GM18498 (cell line): ENCODE data around the gene ANKRD23.

ENCODE experiments used
- ATAC-seq: cut with Tn5 transposase; IDR thresholded peaks from one replicate; pipeline ENCODE4 v1.9.1; 2021; ENCODE audit warnings: mild to moderate bottlenecking, moderate library complexity; ENCODE audit not compliant: unreplicated experiment

Gene ANKRD23

DNA sequence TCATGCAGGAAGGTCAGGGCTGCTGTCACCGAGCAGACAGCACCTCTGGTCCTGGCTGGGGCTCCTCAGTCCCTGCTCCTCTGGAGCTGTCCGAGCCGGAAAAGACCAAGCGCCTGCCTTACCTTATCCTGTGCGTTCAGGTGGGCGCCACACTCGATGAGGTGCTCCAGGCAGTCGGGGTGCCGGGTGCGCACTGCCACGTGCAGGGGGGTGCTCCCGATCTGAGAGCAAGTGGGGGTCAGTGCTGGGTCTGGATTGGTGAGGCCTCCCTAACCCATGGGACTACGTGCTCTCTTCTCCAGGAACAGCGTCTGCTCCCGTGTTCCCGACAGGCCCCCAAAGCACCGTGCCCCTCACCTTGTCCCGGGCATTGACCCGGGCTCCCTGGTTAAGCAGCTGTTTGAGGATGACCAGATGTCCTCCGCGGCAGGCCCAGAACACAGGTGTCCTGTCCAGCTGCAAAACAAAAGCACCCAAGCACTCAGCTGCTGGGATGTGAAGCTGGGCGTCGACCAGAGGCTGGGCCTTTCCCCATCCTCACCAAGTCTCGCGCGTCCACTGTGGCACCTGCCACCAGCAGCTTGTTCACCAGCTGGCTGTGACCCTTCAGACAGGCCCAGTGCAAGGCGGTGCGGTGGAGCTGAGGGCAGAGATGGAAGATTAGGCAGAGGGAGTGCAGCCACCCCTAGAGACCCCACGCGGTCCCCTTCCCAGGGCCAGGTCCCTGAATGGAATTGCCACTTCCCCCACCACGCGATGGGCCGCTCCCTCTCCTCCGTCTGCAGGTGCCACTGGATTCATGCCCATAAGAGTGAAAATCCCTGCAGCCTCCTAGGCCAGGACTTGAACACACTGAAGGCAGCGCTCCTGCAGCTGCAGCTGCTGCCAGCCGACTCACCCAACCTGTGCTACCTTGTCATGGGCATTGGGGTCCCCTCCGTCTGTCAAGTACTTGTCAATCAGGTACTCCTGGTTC lies 3.7 kb downstream of the ANKRD23 start:
- ATAC-seq, result no peak

DNA sequence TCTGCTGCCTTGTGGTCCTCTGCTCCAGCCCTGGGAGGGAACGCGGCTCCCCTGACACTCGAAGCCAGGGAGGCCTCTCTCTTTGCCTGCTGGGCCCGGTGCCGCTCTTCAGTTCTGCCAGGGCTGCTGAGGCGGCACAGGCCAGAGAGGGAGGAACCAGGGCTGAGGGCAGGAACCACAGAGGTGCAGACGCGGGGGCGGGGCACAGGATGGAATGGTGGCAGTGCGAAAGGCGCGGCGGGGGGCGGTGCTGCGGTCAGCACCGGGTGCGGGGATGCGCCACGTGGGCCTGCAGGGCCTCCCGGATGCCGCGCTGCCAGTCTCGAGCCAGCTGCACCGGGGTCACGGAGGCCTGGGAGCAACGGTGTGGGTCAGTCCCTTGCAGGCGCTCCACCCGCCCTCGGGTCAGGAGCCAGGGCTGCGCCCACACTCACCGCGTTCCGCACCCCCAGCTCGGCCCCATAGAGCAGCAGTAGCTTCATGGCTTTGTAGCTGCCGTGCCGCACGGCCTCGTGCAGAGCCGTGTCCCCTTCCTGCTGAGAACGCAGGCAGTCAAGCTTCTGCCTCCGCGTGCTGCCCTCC lies 4.4 kb downstream of the ANKRD23 start:
- peak; percentile 85 for ATAC-seq

DNA sequence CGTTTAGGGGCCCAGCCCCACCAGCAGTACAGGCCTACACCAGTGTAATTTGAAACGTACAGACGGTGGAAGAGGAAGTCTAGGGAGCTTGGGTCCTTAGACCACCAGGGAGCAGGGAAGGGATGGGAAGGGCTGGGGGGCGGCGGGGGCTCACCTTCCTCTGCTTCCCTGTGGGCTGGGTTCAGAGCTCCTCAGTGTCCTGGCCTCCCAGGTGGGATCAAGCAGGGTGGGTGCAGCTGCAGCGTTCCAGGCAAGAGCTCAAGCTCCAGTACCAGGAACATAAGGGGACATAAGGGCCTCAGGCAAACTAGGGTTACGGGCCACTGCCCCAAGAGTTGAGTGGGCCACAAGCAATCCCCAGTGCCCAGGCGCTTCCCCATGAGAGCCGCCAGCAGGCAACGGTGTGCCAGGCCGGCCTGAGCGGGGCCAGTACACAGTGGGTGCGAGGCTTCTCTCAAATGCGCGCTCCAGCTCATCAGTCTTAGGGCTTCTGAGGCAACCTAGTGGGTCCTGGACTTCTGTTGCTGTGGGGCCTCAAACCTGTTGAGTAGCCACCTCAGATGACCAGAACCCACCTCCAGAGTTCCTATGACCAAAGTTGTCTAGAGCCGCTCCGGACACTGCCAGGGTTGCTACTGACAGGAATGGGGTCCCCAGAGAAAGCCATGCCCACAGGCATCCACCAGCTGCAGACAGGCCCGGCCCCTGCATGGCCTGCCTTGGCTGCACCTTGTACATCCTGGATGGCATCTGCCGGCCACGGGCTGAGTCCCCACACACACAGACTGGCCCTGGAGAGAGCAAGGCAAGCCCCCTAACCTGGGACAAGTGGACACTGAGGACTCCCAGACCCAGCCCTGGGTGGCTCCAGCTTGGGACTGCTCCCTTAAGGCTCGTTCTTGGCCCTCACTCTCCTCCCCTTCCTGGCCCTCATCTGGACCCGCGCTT lies 5.2 kb downstream of the ANKRD23 start:
- no peak for ATAC-seq

DNA sequence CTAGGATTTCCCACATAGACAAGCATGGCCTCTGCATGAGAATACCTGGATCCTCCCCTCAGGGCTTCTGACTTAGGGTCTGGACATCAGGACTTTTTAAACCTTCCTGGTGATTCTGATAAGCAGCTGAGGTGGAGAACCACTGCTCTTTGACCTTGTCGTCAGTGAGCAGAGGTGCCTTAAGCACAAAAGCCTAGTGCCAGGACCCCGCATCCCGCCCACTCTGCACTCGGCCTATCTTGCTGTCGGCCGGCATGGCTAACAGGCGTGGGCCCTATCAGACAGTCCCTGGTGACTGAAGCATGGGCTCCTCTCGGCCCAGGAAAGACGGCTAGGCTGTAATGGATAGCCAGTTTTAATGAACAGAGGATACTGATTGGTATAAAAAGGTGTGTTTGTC lies 6.2 kb downstream of the ANKRD23 start:
- ATAC-seq, result no peak

DNA sequence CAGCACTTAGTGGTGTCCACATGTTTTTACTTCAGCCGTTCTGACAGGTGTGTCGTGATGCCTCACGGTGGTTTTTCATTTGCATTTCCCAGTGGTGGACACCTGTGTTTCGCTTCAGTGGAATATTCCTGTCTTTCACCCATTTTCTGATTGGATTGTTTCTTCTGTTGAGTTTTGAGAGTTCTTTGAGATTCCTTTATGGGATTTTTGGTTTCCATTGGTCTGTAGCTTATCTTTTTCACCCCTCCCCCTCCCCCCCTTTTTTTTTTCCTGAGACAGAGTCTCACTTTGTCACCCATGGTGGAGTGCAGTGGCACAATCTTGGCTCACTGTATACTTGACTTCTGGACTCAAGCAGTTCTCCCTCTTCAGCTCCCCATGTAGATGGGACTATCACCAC lies 8.0 kb downstream of the ANKRD23 start:
- no peak for ATAC-seq

DNA sequence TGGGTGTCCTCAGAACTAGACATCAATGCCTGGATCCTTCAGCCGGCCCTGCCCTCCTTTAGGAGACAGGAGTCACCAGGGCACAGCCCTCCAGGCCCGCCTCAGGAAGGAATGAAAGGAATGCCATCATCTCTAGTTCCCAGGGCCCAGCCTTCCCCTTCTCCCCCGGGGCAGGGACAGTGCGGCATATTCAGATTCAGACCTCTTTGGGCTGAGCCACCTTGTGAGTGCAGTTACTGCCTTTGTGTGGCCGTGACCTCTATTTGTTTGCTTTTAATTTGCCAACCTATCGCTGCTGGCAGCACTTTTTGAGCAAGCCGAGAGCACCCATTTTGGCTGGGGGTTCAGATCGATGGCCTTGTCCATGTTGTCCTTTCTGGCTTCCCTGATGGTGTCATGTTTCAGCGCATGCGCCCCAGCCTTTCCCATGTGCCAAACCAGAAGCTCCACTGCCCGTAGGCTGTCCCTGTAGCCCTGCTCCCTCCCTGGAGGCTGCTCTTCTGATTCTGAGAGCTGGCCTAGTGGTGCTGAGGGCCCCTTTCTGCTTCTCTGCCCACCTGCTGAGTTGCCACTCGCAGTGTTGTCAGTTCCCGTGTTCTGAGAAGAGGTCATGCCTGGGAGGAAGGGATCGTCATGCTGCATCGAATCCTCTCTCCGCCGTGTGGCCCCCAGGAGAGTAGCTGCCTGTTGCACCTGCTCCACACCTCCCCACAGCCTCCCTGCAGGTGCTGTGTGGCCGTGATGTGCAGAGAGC lies 10.9 kb downstream of the ANKRD23 start:
- no peak for ATAC-seq

DNA sequence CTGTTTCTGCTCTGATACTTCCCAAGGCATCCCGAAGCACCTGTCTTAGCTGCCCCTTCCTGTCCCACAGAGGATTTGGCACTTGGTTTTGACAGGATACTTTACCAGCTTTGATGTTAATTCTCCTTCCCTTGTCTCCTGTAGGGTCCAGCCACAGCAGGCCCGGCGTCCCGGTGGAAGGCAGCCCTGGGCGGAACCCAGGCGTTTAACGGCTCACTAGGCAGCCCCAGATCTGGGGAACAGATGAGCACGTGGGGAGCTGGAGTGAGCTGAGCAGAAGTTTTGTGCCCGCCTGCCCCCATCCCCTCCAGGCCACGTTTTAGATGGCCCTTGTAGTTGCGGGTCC lies 11.4 kb downstream of the ANKRD23 start:
- ATAC-seq, result no peak

DNA sequence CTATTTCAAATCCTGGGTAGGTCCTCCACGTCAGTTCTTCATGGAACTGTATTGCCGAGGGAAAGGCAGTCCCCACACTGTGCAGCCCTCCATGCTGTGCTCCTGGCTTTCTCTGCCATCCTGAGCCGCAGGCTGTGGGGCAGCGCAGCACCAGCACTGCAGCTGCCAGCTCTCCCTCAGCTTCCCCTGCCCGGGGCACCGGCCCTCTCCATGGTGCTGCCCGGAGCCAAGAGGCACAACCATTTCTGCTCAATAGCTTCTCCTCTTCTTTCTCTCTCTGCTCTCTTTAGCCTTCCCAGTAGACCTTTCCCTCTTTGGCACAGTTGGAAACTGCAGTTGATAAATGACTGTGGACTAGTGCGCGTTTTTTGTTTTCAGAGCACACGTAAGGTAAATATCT lies 12.1 kb downstream of the ANKRD23 start:
- no peak for ATAC-seq

DNA sequence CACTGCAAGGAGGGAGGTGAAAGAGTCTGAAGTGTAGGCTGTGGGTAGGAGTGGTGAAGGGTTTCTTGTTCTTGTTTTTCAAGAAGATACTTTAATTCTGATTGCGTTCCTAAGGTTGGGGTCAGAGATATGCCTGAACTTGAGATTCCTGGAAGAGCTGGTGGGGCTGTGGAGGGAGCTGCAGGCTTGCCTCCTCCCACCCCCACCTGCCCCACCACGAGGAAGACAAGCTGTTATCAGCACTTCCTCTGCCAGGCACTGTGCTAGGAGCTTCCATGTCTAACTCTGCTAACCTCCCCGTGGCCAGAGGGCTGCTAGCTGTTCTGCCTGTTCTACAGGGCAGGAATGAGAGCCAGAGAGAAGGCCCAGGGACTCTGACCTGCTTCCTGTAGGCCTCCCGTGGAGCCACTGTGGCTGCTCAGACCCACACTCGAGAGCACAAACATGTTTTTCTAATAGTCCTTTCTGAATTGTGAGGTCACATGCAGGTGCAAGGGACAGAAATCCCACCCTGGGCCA lies 13.7 kb downstream of the ANKRD23 start:
- no peak for ATAC-seq

DNA sequence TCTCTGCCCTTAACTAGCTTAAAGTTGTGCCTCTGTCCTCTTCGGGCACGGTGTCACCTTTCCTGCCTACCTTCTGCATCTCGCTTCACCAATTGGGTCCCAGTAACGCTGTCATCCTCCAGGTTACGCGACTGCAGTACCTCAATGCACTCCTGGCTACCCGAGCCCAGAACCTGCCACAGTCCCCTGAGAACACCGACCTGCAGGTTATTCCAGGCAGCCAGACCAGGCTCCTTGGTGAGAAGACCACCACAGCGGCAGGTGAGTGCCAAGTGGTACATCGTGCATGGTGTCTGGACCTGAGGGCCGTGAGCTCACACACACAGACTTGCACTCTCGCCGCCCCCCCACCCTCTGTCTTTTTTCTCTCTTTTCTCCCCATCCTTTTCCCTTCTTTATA lies 14.9 kb downstream of the ANKRD23 start:
- no peak for ATAC-seq

DNA sequence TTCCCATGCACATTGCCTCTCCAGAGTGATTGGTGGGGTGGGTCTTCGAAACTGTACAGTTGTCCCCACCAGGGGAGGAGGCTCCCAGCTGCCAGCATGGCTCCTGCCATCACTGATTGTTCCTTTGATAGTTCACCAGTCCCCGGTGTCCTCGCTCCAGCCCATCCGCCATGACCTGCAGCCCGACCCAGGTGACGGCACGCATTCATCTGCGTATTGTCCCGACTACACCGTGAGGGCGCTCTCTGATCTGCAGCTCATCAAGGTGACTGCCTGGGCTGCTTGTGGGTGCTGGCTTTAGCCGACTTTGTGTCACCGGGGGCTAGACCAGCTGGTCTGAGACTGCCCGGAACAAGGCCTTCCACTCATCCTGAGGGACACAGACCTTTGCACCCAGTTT lies 15.4 kb downstream of the ANKRD23 start:
- ATAC-seq, result no peak

DNA sequence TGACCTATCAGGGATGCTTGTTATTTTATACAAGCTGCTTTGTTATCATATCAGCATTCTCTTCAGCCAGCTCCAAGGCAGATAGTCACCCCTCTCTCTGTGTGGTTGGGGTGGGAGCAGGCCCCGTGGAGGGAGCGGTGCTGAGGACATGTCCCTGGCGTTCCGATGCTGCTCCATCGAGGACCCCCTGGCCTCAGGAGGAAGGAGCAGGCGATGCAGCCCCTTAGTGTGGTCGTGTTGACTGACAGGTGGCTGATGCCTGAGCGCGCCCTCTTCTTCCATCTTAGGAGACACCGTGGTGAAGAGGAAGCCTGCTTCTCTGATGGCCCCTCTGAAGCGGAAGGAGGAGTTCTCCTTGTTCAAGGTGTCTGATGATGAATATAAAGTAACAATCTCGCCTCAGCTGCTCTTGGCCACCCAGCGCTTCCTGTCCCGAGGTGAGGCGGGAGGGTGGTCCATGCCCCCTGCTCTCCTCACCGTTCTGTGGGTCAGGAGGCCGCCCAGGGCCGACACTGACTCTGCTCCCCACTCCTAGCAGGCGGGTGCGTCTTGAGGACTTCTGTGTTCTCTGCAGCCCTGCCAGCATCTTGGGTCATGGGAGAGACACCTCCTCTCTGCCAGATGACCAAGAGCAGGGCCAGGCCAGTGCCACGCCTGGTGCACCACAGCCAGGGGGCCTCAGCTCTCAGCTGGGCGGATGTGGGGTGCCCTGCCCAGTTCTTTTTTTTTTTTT lies 17.1 kb downstream of the ANKRD23 start:
- no peak for ATAC-seq

DNA sequence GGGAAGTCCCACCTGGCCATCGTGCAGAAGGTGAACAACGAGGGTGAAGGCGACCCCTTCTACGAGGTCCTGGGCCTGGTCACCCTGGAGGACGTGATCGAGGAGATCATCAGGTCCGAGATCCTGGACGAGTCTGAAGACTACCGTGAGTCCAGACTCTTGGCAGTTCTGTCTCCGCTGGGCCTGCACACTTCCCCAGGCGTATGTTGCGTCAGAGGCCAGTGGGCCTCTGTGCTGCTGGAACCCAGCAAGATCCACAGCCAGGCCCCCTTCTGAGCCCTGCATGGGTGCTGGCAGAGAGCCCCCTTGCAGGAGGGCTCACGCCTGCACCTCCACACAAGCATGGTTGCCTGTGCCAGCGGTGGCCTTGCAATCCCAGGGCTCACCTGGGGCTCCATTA lies 18.8 kb downstream of the ANKRD23 start:
- no peak for ATAC-seq

DNA sequence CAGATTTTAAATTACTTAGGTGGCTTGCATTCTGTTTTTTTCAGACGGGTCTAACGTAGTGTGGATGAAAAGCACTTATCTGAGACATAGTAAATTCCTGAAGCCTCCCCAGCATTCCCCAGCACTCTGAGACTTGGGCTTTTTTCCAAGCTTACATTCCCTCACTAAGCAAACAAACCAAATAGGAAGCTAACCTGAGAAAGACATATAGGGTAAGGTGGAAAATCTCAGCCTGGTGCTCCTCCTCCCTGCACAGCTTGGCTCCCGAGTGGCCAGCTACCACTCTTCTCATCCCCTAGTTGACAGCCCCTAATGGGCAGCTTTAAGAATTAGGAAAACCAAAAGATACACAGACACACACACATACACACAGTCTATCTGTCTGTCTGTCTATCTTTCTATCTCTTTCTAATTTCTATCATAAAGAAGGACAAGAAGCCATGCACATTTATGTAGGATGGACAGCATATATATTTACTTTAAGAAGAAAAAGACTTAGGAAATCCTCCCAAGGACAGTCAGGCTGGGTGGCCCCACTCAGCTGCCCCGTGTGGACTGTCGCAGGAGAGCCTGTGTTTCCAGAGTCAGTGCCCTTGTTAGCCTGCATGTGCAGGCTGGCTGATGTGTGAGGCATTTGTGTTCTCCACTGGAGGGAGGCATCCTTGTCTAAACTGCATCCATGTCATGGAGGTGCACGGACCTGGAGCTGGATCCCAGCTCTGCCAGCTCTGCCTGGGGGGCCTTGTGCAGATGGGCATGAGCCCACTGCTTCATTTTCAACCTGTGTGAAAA lies 19.5 kb downstream of the ANKRD23 start:
- no peak for ATAC-seq

DNA sequence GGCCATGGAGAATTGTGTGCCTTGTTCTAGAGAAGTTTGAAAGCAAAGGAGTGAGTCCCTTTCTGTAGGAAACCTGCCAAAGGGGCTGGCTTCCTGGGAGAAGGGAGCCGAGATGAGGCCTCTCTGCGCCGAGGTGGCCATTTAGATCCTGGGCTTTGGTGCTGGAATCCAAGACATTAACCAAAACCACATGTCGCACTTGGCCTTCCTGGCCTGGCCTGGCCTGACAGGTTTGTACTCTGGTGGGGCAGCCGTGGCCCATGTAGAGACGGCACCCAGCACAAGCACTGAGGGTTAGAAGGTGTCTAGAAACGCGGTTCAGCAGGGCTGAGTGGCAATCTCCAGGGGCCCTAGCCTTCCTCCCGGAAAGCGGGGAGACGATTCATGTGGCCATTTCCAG lies 20.6 kb downstream of the ANKRD23 start:
- ATAC-seq, result no peak

DNA sequence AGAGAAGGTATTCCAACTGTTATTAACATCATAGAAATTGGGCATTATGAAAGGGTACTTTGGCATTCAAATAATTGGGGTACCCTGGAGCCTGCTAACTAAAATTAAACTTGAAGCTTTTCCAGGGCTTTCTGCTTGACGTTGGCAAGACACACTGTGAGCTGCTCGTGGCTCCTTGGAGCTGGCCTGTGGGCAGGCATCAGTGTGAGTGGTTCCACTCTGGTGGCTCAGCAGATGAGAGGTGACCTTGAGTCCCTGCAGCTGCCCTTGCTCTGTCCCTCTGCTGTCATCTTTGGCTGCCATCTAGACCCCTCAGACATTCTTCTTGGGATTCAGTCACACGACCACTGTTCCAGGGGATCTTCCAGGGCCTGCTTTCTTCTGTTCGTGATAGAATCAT lies 21.0 kb downstream of the ANKRD23 start:
- ATAC-seq, result no peak

DNA sequence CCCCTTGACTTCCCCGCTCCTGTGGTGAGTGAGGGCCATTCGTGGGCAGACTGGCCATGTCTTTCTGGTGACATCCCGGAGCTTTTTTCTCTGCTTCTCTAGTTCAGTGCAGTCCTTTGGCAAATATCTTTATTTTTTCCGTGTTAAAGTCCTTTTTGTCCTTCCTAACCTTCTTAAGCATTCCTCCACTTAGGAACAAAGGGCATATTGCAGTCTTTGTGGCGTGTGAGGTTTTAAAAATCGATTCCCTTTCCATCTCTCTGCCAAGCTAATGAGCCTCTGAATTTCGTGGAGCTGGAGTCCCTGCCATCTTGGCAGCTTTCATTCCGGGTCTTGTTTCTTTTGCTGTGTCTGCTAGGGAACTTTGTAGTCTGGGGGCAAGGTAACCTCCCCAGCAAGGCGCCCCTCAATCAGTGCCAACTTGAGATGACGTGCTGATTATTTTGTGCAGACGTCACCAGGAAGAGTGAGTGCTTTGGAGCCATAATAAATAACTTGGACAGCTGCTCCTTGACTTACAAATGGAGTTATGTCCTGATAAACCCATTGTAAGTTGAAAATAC lies 22.6 kb downstream of the ANKRD23 start:
- ATAC-seq, result no peak

DNA sequence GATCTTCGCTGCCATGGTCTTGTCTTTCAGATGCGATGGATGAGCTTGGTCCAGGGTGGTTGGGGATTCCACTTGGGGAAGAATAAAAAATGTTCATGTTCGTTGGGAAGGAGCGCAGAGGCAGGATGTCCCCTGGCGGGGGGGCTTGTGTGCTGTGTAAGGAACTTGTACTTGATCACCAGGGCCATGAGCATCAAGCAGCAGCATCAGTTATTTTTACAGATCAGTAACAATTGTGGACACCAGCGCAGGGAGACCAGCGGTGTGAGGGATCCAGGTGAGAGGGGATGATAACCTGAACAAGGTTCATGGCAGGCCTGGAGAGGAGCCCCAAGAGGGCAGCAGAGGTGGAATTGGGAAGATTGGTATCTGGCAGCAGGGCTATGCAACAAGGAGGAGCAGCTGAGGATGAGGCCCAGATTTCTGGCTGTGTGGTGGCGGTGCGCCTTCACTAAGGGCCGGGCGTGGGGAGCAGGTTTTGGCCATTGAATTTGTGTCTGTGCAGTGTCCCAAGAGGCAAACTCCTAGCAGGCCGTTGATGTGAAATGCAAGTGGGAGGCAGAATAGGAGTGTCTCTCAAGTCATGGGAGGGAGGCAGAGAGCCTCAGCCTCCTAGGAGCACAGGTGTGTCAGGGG lies 23.8 kb downstream of the ANKRD23 start:
- no peak for ATAC-seq
